T-helper 2 cell treated with Interferon-gamma antibody and Interleukin-4, amounts not matched to agents 5 μg/mL and 100 μg/mL, for 36 hours (primary cell): ENCODE measurements around the gene WNK1.
"Not testable (repeated sequence)": the region's sequence is repeated elsewhere in the genome, so short reads cannot be mapped to it uniquely, and the experiment has no call there.

Experiments used
- DNase-seq: peaks from one replicate; pipeline ENCODE4 v3.0.0; 2021; ENCODE audit warnings: low spot score
- H3K27ac Mint-ChIP-seq: one replicate; pipeline ENCODE4 v1.8.0; 2021; ENCODE audit warnings: mild to moderate bottlenecking, mixed read lengths
- H3K27me3 Mint-ChIP-seq: one replicate; pipeline ENCODE4 v1.8.0; 2021; ENCODE audit warnings: low read depth, mixed read lengths
- H3K36me3 Mint-ChIP-seq: one replicate; pipeline ENCODE4 v1.8.0; 2021; ENCODE audit warnings: low read depth, mixed read lengths
- H3K4me1 Mint-ChIP-seq: one replicate; pipeline ENCODE4 v1.8.0; 2021; ENCODE audit warnings: low read depth, mixed read lengths
- H3K4me3 Mint-ChIP-seq: one replicate; pipeline ENCODE4 v1.8.0; 2022; ENCODE audit warnings: mild to moderate bottlenecking, moderate library complexity, mixed read lengths
- H3K9me3 Mint-ChIP-seq: one replicate; pipeline ENCODE4 v1.8.0; 2021; ENCODE audit warnings: mixed read lengths

The WNK1 gene

DNA sequence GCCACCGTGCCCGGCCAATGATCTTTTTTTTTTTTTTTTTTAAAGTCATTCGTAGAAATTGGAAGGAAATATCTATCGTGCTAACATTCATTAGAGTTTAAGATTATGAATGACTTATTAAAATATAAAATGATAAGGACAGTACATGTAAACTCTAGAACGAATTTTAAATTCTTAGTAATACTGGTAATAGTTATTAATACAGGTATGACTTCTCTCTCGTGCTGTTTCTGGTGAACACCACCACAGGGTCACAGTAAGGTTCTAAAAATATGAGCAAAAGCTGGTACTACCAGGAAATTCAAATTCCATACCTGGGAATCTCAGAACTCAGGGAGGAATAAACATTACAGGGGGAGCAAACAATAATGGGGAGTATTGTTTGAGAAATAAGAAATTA is 26.2 kb downstream of the WNK1 start:
- Mint-ChIP-seq H3K36me3 (peaks cover 6% of the 10 kb centered on the region), H3K27me3 (no peaks in the 10 kb centered on the region), H3K9me3 (no peaks in the 10 kb centered on the region), H3K4me1 (peaks cover 45% of the 10 kb centered on the region), H3K4me3 (peak overlapping the region; percentile 68), H3K27ac (peak overlapping the region; percentile 31)
- no peak for DNase-seq

DNA sequence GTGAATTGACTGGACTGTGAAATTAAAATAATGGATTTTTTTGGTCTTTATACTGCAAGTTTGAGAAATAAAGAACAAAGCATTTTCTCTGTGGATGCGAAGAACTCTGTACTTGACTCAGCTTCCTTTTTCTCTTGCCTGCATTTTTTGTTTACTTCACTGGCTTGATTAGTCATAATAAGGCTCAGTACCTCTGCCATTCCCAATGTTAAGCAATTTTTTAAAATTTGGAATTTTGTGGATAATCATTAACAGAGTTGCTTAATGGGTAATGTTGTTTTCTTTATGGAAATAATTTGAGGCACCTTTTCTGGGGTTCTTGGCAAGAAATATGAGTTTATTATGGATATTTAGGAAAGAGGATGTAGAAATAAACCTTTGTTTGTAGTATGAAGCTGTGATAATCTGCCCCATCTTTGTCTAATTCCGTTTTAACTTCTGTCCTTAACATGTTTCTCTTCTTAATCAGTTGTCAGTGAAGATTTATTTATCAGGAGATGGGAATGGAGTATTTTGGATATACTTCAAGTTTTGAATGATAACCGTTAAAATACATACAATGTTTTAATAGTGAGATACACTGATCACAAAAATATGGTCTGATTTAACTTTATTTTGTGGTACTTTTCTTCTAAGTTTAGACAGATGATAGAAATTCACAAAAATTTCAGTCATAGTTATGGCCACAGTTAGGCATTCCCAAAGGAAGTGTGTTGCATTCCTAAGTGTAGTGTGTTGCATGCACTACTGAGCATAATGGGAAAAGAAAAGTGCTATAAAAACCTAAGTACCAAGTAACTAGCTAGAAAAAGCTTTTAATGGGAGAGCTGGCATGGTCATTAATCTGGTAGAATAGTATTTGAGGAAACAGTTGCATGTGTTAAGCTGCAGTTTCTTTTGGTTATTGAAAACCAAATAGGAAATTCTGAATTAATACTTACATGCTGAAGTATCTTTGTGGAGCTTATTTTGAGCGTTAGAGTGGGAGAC is 27.7 kb downstream of the WNK1 start:
- H3K27ac Mint-ChIP-seq, result no peak overlapping the region
- no peaks in the 10 kb centered on the region for H3K27me3 Mint-ChIP-seq
- H3K4me1 Mint-ChIP-seq, result peaks cover 42% of the 10 kb centered on the region
- H3K9me3 Mint-ChIP-seq, result no peaks in the 10 kb centered on the region
- peak overlapping the region; percentile 75 for H3K4me3 Mint-ChIP-seq
- H3K36me3 Mint-ChIP-seq, result peaks cover 6% of the 10 kb centered on the region
- no peak for DNase-seq

DNA sequence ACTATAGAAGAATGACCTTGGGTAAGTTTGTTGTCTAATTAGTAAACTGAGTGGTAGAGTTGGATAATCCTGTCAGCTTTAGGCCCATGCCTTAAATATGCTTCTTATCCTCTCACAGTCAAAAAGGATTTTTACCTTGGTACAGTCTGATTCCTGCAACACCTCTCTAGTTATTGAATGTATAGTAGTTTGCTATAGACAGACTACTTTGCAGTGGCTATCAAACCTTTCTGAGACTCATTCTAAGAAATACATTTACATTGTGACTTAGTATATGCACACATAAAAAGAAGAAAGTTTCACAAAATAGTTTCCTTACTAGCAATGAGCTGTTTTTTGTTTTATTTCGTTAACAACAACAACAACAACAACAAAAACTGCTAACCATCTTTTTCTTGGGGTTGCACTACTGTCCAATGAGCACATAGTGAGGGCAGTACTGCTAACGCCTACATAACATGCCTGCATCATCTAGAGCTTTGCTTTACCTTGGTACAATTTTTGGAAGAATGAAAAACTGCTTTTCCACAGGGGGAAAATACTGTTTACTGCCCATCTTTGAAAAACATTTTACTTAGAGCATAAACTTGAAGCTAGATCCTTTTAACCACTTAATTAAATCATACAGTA is 28.5 kb downstream of the WNK1 start:
- Mint-ChIP-seq H3K4me1 (peaks cover 42% of the 10 kb centered on the region), H3K4me3 (no peak overlapping the region), H3K9me3 (no peaks in the 10 kb centered on the region), H3K27ac (no peak overlapping the region), H3K27me3 (no peaks in the 10 kb centered on the region), H3K36me3 (peaks cover 6% of the 10 kb centered on the region)
- DNase-seq, result no peak

DNA sequence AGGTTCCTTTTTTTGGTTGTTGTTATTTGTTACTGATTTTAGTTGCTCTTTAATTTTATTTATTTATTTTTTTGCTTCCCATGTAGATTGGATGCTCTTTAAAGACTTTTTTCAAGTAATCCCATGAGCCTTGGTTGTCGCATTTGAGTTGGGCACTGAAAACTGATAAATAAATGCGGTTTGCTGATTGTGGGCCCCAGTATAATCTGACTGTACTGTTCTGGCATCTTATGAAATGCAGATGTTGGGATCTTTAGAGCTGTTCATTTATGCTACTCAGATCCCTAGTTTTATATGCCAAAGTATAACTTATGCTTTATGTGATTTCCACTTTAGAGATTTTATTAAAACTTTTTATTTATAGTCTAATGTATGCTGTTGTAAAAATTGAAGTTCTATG is 33.3 kb downstream of the WNK1 start:
- H3K9me3 Mint-ChIP-seq, result no peaks in the 10 kb centered on the region
- H3K27me3 Mint-ChIP-seq, result no peaks in the 10 kb centered on the region
- H3K27ac Mint-ChIP-seq, result no peak overlapping the region
- H3K4me3 Mint-ChIP-seq, result no peak overlapping the region
- peaks cover 14% of the 10 kb centered on the region for H3K36me3 Mint-ChIP-seq
- peaks cover 43% of the 10 kb centered on the region for H3K4me1 Mint-ChIP-seq
- no peak for DNase-seq

DNA sequence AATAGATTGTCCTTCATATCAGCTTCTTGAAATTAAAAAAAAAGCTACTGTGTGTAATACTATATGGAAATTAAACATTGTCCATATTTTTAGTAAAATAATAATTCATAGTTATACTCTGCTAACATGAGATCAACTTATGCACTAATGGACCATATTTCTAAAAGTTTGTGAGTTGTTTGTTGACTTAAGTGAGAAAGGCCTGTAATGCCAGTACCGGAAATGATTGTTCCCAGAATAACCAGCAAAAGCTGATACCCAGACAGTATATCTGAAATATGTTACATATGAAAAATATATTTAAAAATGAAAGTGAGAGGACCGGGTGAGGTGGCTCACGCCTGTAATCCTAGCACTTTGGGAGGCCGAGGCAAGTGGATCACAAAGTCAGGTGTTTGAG is 35.9 kb downstream of the WNK1 start:
- no peak for DNase-seq
- Mint-ChIP-seq H3K36me3 (peaks cover 15% of the 10 kb centered on the region), H3K27me3 (no peaks in the 10 kb centered on the region), H3K9me3 (no peaks in the 10 kb centered on the region), H3K27ac (no peak overlapping the region), H3K4me1 (peaks cover 49% of the 10 kb centered on the region), H3K4me3 (no peak overlapping the region)

- Mint-ChIP-seq H3K4me1 (peaks cover 50% of the 10 kb centered on the region), H3K36me3 (peaks cover 16% of the 10 kb centered on the region)
- not testable (repeated sequence) for H3K27ac Mint-ChIP-seq, H3K4me3 Mint-ChIP-seq, H3K9me3 Mint-ChIP-seq, H3K27me3 Mint-ChIP-seq, DNase-seq
Observed at GRCh38 chr12:788762-789161, 36.4 kb downstream of the WNK1 start.

DNA sequence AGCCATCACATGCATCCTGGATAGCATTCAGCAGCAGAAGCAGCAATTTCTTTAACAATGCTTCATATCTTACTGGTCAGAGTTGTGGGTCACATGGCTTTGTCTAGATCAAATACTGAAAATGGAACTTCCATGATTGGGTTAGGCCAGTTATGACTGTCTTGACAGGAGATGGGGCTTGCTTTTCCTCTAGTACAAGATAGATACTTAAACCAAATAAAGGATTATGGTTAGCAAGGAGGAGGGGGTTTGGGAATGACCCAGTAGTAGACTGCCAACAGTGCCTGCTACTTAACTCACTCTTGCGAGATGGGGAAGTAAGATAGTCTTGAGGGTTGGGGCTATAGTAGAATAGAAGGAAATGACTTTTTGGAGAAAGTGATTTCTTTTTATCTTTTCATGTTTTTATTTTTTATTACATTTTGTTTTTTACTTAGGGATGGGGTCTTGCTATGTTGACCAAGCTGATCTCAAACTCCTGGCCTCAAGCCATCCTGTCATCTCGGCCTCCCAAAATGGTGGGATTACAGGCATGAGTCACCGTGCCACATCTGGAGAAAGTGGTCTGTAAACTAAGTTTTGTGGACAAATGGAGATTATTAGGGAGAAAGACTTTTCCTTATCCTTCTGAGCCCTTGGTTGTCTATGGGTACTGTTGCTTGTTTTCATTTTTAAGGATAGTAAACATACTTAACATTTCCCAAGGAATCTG is 37.6 kb downstream of the WNK1 start:
- Mint-ChIP-seq H3K4me3 (no peak overlapping the region), H3K27me3 (no peaks in the 10 kb centered on the region), H3K36me3 (peaks cover 22% of the 10 kb centered on the region), H3K4me1 (peaks cover 56% of the 10 kb centered on the region), H3K9me3 (no peaks in the 10 kb centered on the region), H3K27ac (no peak overlapping the region)
- no peak for DNase-seq

GRCh38 chr12:790608-791007 is 38.2 kb downstream of the WNK1 start:
- Mint-ChIP-seq H3K27me3 (no peaks in the 10 kb centered on the region), H3K4me3 (no peak overlapping the region), H3K27ac (no peak overlapping the region), H3K9me3 (no peaks in the 10 kb centered on the region), H3K36me3 (peaks cover 24% of the 10 kb centered on the region), H3K4me1 (peaks cover 62% of the 10 kb centered on the region)
- no peak for DNase-seq

- H3K27ac Mint-ChIP-seq, result no peak overlapping the region
- no peak for DNase-seq
- H3K9me3 Mint-ChIP-seq, result no peaks in the 10 kb centered on the region
- no peaks in the 10 kb centered on the region for H3K27me3 Mint-ChIP-seq
- peaks cover 19% of the 10 kb centered on the region for H3K36me3 Mint-ChIP-seq
- H3K4me1 Mint-ChIP-seq, result peaks cover 72% of the 10 kb centered on the region
- H3K4me3 Mint-ChIP-seq, result no peak overlapping the region
Observed at GRCh38 chr12:793037-793436, 40.7 kb downstream of the WNK1 start.

DNA sequence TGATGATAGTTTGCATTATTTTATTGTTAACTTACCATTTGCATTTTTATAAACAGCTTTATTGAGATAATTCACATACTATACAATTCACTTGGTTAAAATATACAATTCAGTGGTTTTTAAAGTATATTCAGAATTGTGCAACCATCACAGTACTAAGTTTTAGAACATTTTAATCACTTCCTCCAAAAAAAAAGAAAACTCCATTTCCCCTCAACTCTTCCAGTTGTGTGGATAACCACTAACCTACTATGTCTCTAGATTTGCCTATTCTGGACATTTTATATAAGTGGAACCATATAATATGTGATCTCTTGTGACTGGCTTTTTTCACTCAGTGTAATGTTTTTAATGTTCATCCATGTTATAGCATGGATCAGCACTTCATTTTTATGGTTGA is 41.3 kb downstream of the WNK1 start:
- Mint-ChIP-seq H3K9me3 (no peaks in the 10 kb centered on the region), H3K27me3 (no peaks in the 10 kb centered on the region), H3K4me1 (peaks cover 69% of the 10 kb centered on the region), H3K4me3 (no peak overlapping the region), H3K36me3 (peaks cover 20% of the 10 kb centered on the region), H3K27ac (no peak overlapping the region)
- DNase-seq, result no peak

- Mint-ChIP-seq H3K4me3 (peak overlapping the region; percentile 78), H3K36me3 (peaks cover 25% of the 10 kb centered on the region), H3K27me3 (no peaks in the 10 kb centered on the region), H3K9me3 (no peaks in the 10 kb centered on the region), H3K4me1 (peaks cover 57% of the 10 kb centered on the region), H3K27ac (peak overlapping the region; percentile 82)
- DNase-seq, result peak; percentile 83
Observed at GRCh38 chr12:795305-795704, 42.9 kb downstream of the WNK1 start.

- Mint-ChIP-seq H3K4me3 (no peak overlapping the region), H3K4me1 (peaks cover 53% of the 10 kb centered on the region), H3K9me3 (no peaks in the 10 kb centered on the region), H3K27me3 (no peaks in the 10 kb centered on the region), H3K36me3 (peaks cover 8% of the 10 kb centered on the region), H3K27ac (no peak overlapping the region)
- no peak for DNase-seq
Observed at GRCh38 chr12:800401-800800, 48.0 kb downstream of the WNK1 start.

DNA sequence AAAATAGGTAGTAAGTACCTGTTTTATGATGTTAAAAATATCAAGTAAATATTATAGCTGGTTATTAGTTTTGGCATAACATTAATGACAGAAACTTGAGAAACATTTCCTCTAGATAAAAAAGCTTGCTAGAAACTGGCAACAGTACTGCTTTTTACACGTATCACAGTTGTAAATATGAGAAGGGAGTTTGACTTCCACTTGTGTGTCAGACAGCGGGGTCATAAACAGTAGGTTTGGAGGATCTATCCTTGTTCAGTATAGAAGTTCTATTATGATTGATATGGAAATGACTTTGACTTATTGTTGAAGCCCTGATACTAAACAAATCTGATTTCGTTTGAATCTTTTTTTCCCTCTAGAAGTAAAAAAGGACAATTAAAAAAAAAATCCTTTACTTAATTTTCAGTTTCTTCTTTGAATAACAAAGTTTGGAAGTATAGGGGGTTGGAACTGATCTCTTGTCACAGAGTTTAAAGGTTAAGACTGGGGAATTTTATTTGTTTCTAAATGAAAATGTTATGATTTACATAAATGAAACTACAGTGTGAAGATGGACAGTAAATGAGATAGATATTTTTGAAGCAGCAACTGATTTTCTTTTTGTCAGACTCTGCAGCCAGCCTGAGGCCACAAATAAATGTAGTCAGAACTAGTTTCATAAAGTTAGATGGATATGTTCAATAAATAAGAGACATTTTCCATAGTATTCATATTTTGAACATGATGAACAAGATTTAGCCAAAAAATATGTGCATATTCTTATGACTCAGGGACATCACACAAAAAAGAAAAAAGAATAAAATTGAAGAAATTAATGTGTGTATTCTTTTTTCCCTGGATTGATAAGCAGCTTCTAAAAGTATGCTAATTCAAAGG is 50.1 kb downstream of the WNK1 start:
- no peak overlapping the region for H3K4me3 Mint-ChIP-seq
- DNase-seq, result no peak
- H3K27ac Mint-ChIP-seq, result no peak overlapping the region
- H3K36me3 Mint-ChIP-seq, result peaks cover 5% of the 10 kb centered on the region
- H3K9me3 Mint-ChIP-seq, result no peaks in the 10 kb centered on the region
- H3K27me3 Mint-ChIP-seq, result no peaks in the 10 kb centered on the region
- H3K4me1 Mint-ChIP-seq, result peaks cover 53% of the 10 kb centered on the region
